Skeletal muscle satellite cell (primary cell): ENCODE results near the gene RNF208.
"Not testable (repeated sequence)": the region's sequence is repeated elsewhere in the genome, so short reads cannot be mapped to it uniquely, and the experiment has no call there.

ENCODE experiments used
- H3K27me3 ChIP-seq: 2 replicates; pipeline ENCODE4 v1.7.0; 2013; ENCODE audit warnings: low read length; ENCODE audit not compliant: control insufficient read depth, insufficient read depth
- H3K36me3 ChIP-seq: 2 replicates; pipeline ENCODE4 v1.7.0; 2013; ENCODE audit warnings: mild to moderate bottlenecking, control low read depth, low read length; ENCODE audit not compliant: insufficient read depth
- H3K4me1 ChIP-seq: 2 replicates; pipeline ENCODE4 v1.7.0; 2013; ENCODE audit warnings: low read length; ENCODE audit not compliant: control insufficient read depth, insufficient read depth
- H3K4me2 ChIP-seq: 2 replicates; pipeline ENCODE4 v1.7.0; 2013; ENCODE audit warnings: mild to moderate bottlenecking, low read length
- H3K4me3 ChIP-seq: 2 replicates; pipeline ENCODE4 v1.7.0; 2013; ENCODE audit warnings: low read length
- H3K9ac ChIP-seq: 2 replicates; pipeline ENCODE4 v1.7.0; 2013; ENCODE audit warnings: mild to moderate bottlenecking, low read depth, low read length, moderate library complexity
- H3K9me3 ChIP-seq: replicated peaks from 2 replicates; pipeline ENCODE4 v1.7.0; 2013; ENCODE audit warnings: mild to moderate bottlenecking, control low read depth, low read length

Gene RNF208

GRCh38 chr9:137242269-137243203 lies 20.5 kb upstream of the RNF208 start:
- H3K4me1 ChIP-seq = peaks cover 30% of the 10 kb centered on the region
- H3K9ac ChIP-seq = peak overlapping the region; percentile 86
- H3K9me3 ChIP-seq = no peaks in the 10 kb centered on the region
- peak overlapping the region; percentile 96 for H3K4me3 ChIP-seq
- H3K36me3 ChIP-seq = peaks cover 26% of the 10 kb centered on the region
- H3K27me3 ChIP-seq = no peaks in the 10 kb centered on the region
- peak overlapping the region; percentile 100 for H3K4me2 ChIP-seq

GRCh38 chr9:137241490-137242268 lies 19.6 kb upstream of the RNF208 start:
- H3K27me3 ChIP-seq = no peaks in the 10 kb centered on the region
- peak overlapping the region; percentile 100 for H3K4me2 ChIP-seq
- peak overlapping the region; percentile 96 for H3K4me3 ChIP-seq
- no peaks in the 10 kb centered on the region for H3K9me3 ChIP-seq
- peak overlapping the region; percentile 86 for H3K9ac ChIP-seq
- H3K4me1 ChIP-seq = peaks cover 34% of the 10 kb centered on the region
- peaks cover 26% of the 10 kb centered on the region for H3K36me3 ChIP-seq

GRCh38 chr9:137240841-137241489 lies 18.9 kb upstream of the RNF208 start, which contains the start of gene TUBB4B:
TSS of gene TUBB4B (plus strand) at chr9:137241287. CDS start at chr9:137241361, 74 bp downstream.
- no peaks in the 10 kb centered on the region for H3K9me3 ChIP-seq
- H3K36me3 ChIP-seq = peaks cover 26% of the 10 kb centered on the region
- H3K4me3 ChIP-seq = peak within 1 kb of the TSS; percentile 96
- peak within 1 kb of the TSS; percentile 100 for H3K4me2 ChIP-seq
- H3K4me1 ChIP-seq = peaks cover 39% of the 10 kb centered on the region
- peak within 1 kb of the TSS; percentile 89 for H3K9ac ChIP-seq
- H3K27me3 ChIP-seq = no peaks in the 10 kb centered on the region

GRCh38 chr9:137240318-137240840 lies 18.3 kb upstream of the RNF208 start:
- peak overlapping the region; percentile 96 for H3K4me2 ChIP-seq
- peak overlapping the region; percentile 82 for H3K4me3 ChIP-seq
- H3K9ac ChIP-seq = peak overlapping the region; percentile 89
- peaks cover 26% of the 10 kb centered on the region for H3K36me3 ChIP-seq
- H3K4me1 ChIP-seq = peaks cover 40% of the 10 kb centered on the region
- H3K9me3 ChIP-seq = no peaks in the 10 kb centered on the region
- no peaks in the 10 kb centered on the region for H3K27me3 ChIP-seq

- not testable (repeated sequence) for H3K27me3 ChIP-seq, H3K9me3 ChIP-seq
- H3K4me1 ChIP-seq = peaks cover 40% of the 10 kb centered on the region
- H3K36me3 ChIP-seq = peaks cover 26% of the 10 kb centered on the region
- H3K9ac ChIP-seq = peak overlapping the region; percentile 89
- peak overlapping the region; percentile 96 for H3K4me2 ChIP-seq
- H3K4me3 ChIP-seq = peak overlapping the region; percentile 82
These were observed 17.6 kb upstream of the RNF208 start for GRCh38 chr9:137239541-137240200.

GRCh38 chr9:137237759-137238726 lies 16.0 kb upstream of the RNF208 start:
- Histone ChIP-seq H3K9me3 (no peaks in the 10 kb centered on the region), H3K36me3 (peaks cover 15% of the 10 kb centered on the region), H3K9ac (no peak overlapping the region), H3K4me1 (peaks cover 39% of the 10 kb centered on the region), H3K4me3 (no peak overlapping the region), H3K27me3 (no peaks in the 10 kb centered on the region), H3K4me2 (peak overlapping the region; percentile 96)

GRCh38 chr9:137236936-137237421 lies 14.9 kb upstream of the RNF208 start:
- Histone ChIP-seq H3K4me1 (peaks cover 31% of the 10 kb centered on the region), H3K27me3 (no peaks in the 10 kb centered on the region), H3K9me3 (no peaks in the 10 kb centered on the region), H3K9ac (no peak overlapping the region), H3K4me2 (peak overlapping the region; percentile 58), H3K4me3 (no peak overlapping the region), H3K36me3 (peaks cover 4% of the 10 kb centered on the region)

- no peak overlapping the region for H3K4me3 ChIP-seq
- peaks cover 31% of the 10 kb centered on the region for H3K4me1 ChIP-seq
- no peaks in the 10 kb centered on the region for H3K36me3 ChIP-seq
- H3K9ac ChIP-seq = no peak overlapping the region
- H3K27me3 ChIP-seq = no peaks in the 10 kb centered on the region
- no peaks in the 10 kb centered on the region for H3K9me3 ChIP-seq
- H3K4me2 ChIP-seq = peak overlapping the region; percentile 58
These were observed 14.3 kb upstream of the RNF208 start for GRCh38 chr9:137236238-137236935.

- no peaks in the 10 kb centered on the region for H3K36me3 ChIP-seq
- no peaks in the 10 kb centered on the region for H3K9me3 ChIP-seq
- peaks cover 31% of the 10 kb centered on the region for H3K4me1 ChIP-seq
- no peaks in the 10 kb centered on the region for H3K27me3 ChIP-seq
- no peak overlapping the region for H3K4me2 ChIP-seq
- H3K4me3 ChIP-seq = no peak overlapping the region
- no peak overlapping the region for H3K9ac ChIP-seq
These were observed 13.6 kb upstream of the RNF208 start for GRCh38 chr9:137235424-137236237.
